Mesenchymal stem cell (in vitro differentiated cells and primary cell): ENCODE measurements around the gene PARD3.

Experiments used
- DNase-seq: peaks from one replicate; pipeline ENCODE4 v3.0.0-alpha.2; 2013
- H2AFZ ChIP-seq: one replicate; pipeline ENCODE4 v1.6.1; 2013; ENCODE audit warnings: low read depth, mild to moderate bottlenecking, control low read depth, inconsistent platforms, low read length, moderate library complexity
- H2AK5ac ChIP-seq: 2 replicates; pipeline ENCODE4 v1.6.1; 2013; ENCODE audit warnings: low read length, moderate library complexity, mild to moderate bottlenecking, inconsistent platforms; ENCODE audit not compliant: severe bottlenecking
- H2BK120ac ChIP-seq: one replicate; pipeline ENCODE4 v1.6.1; 2013; ENCODE audit warnings: low read depth, mild to moderate bottlenecking, inconsistent platforms, low read length, moderate library complexity
- H2BK12ac ChIP-seq, 2 experiments: one replicate each; pipeline ENCODE4 v1.6.1; 2013; ENCODE audit warnings: inconsistent platforms in 2 of 2, low read length in 2 of 2, mild to moderate bottlenecking in 2 of 2, moderate library complexity in 2 of 2, control low read depth in 1 of 2
- H2BK15ac ChIP-seq: one replicate; pipeline ENCODE4 v1.6.1; 2013; ENCODE audit warnings: mild to moderate bottlenecking, low read depth, inconsistent platforms; ENCODE audit not compliant: poor library complexity, severe bottlenecking
- H2BK5ac ChIP-seq: 2 replicates; pipeline ENCODE4 v1.6.1; 2013; ENCODE audit warnings: low read depth, mild to moderate bottlenecking, low read length, control low read depth, inconsistent platforms; ENCODE audit not compliant: poor library complexity, severe bottlenecking
- H3K14ac ChIP-seq, 2 experiments: one replicate each; pipeline ENCODE4 v1.6.1; 2013; ENCODE audit warnings: inconsistent platforms in 2 of 2, low read length in 2 of 2, control low read depth in 1 of 2, mild to moderate bottlenecking in 1 of 2, moderate library complexity in 1 of 2
- H3K18ac ChIP-seq, 2 experiments: one replicate each; pipeline ENCODE4 v1.6.1; 2013; ENCODE audit warnings: inconsistent platforms in 2 of 2, low read length in 2 of 2, control low read depth in 1 of 2, low read depth in 1 of 2, mild to moderate bottlenecking in 1 of 2
- H3K23ac ChIP-seq, 2 experiments: one replicate each; pipeline ENCODE4 v1.6.1; 2013; ENCODE audit warnings: inconsistent platforms in 2 of 2, low read length in 2 of 2, mild to moderate bottlenecking in 2 of 2, moderate library complexity in 2 of 2, control low read depth in 1 of 2
- H3K27ac ChIP-seq: 2 replicates; pipeline ENCODE4 v1.5.1; 2013; ENCODE audit warnings: mild to moderate bottlenecking, moderate library complexity, low read length, control low read depth, inconsistent platforms; ENCODE audit not compliant: poor library complexity, severe bottlenecking
- H3K27me3 ChIP-seq, 2 experiments: 2 replicates each; pipeline versions ENCODE4 v1.6.1 to v1.7.0; 2013; ENCODE audit warnings: low read length in 2 of 2, mild to moderate bottlenecking in 2 of 2, moderate library complexity in 2 of 2, control low read depth in 1 of 2, inconsistent platforms in 1 of 2; ENCODE audit not compliant: control insufficient read depth in 1 of 2, insufficient read depth in 1 of 2
- H3K36me3 ChIP-seq, 2 experiments: 2 replicates each; pipeline versions ENCODE4 v1.6.1 to v1.7.0; 2013; ENCODE audit warnings: low read length in 2 of 2, control low read depth in 1 of 2, inconsistent platforms in 1 of 2, low read depth in 1 of 2, mild to moderate bottlenecking in 1 of 2; ENCODE audit not compliant: insufficient read depth in 2 of 2, control insufficient read depth in 1 of 2
- H3K4ac ChIP-seq, 2 experiments: one replicate each; pipeline ENCODE4 v1.6.1; 2013; ENCODE audit warnings: inconsistent platforms in 2 of 2, low read length in 2 of 2, mild to moderate bottlenecking in 2 of 2, moderate library complexity in 2 of 2, control low read depth in 1 of 2, low read depth in 1 of 2
- H3K4me1 ChIP-seq: 2 replicates; pipeline ENCODE4 v1.6.1; 2013; ENCODE audit warnings: low read depth, low read length, control low read depth; ENCODE audit not compliant: control insufficient read depth, insufficient read depth
- H3K4me2 ChIP-seq: 2 replicates; pipeline ENCODE4 v1.6.1; 2013; ENCODE audit warnings: low read length, mild to moderate bottlenecking, inconsistent platforms; ENCODE audit not compliant: poor library complexity, severe bottlenecking
- H3K4me3 ChIP-seq, 2 experiments: 2 replicates each; pipeline versions ENCODE4 v1.5.1 to v1.7.0; 2013; ENCODE audit warnings: low read length in 2 of 2, mild to moderate bottlenecking in 2 of 2, control low read depth in 1 of 2, low read depth in 1 of 2; ENCODE audit not compliant: insufficient read depth in 1 of 2
- H3K79me1 ChIP-seq: replicated peaks from 2 replicates; pipeline ENCODE4 v1.6.1; 2013; ENCODE audit warnings: mild to moderate bottlenecking, control low read depth, low read length, inconsistent platforms; ENCODE audit not compliant: poor library complexity, severe bottlenecking
- H3K9ac ChIP-seq: 2 replicates; pipeline ENCODE4 v1.7.0; 2013; ENCODE audit warnings: mild to moderate bottlenecking, low read length, moderate library complexity
- H3K9me3 ChIP-seq: 2 replicates; pipeline ENCODE4 v1.7.0; 2013; ENCODE audit warnings: mild to moderate bottlenecking, low read length; ENCODE audit not compliant: control insufficient read depth
- H4K8ac ChIP-seq: one replicate; pipeline ENCODE4 v1.6.1; 2013; ENCODE audit warnings: inconsistent platforms, mild to moderate bottlenecking, low read length, moderate library complexity
- H4K91ac ChIP-seq: one replicate; pipeline ENCODE4 v1.6.1; 2013; ENCODE audit warnings: mild to moderate bottlenecking, low read length, inconsistent platforms
- WGBS: methylation state at CpG from one replicate; pipeline ENCODE4 v1.1.7; 2013; ENCODE audit warnings: mixed read lengths; 5-methylcytosine and 5-hydroxymethylcytosine counted together

The PARD3 gene

GRCh38 chr10:34540492-34540891 lies 274.6 kb downstream of the PARD3 start:
- Histone ChIP-seq H2BK15ac (no peak overlapping the region), H4K8ac (no peak overlapping the region), H3K14ac (no peak overlapping the region), H3K9ac (no peak overlapping the region), H3K23ac (no peak overlapping the region), H2AK5ac (no peak overlapping the region), H2BK120ac (no peak overlapping the region), H3K27ac (no peak overlapping the region), H2BK5ac (no peak overlapping the region), H3K4ac (no peak overlapping the region), H2BK12ac (no peak overlapping the region), H3K4me3 (no peak overlapping the region), H3K9me3 (no peaks in the 10 kb centered on the region), H3K36me3 (peaks cover 0 to 3% of the 10 kb centered on the region in 2 experiments), H3K27me3 (no peaks in the 10 kb centered on the region), H3K79me1 (peaks cover 29% of the 10 kb centered on the region), H3K4me2 (no peak overlapping the region), H3K18ac (no peak overlapping the region), H4K91ac (no peak overlapping the region), H2AFZ (no peak overlapping the region), H3K4me1 (peaks cover 5% of the 10 kb centered on the region)
- DNase-seq = no peak
- WGBS = 98% methylated on average over 5 of the region's 7 CpGs

- Histone ChIP-seq H2BK120ac (no peak overlapping the region), H3K14ac (no peak overlapping the region), H3K4ac (peak overlapping the region in 1 of 2 experiments; percentile 53), H2AFZ (no peak overlapping the region), H3K27me3 (no peaks in the 10 kb centered on the region), H3K4me1 (peaks cover 7% of the 10 kb centered on the region), H3K79me1 (peaks cover 25% of the 10 kb centered on the region), H2BK5ac (no peak overlapping the region), H2AK5ac (no peak overlapping the region), H3K9ac (peak overlapping the region; percentile 87), H4K8ac (peak overlapping the region; percentile 48), H4K91ac (peak overlapping the region; percentile 41), H3K27ac (no peak overlapping the region), H3K36me3 (peaks cover 0 to 3% of the 10 kb centered on the region in 2 experiments), H3K4me2 (no peak overlapping the region), H2BK15ac (peak overlapping the region; percentile 33), H3K23ac (peak overlapping the region in 1 of 2 experiments; percentile 3), H3K9me3 (no peaks in the 10 kb centered on the region), H3K4me3 (peak overlapping the region in 1 of 2 experiments; percentile 74), H3K18ac (peak overlapping the region; percentile 13 to 28), H2BK12ac (no peak overlapping the region)
- 79% methylated on average over 10 of the region's 13 CpGs for WGBS
- peak; percentile 56 for DNase-seq
These were observed 275.4 kb downstream of the PARD3 start for GRCh38 chr10:34539533-34540315.

GRCh38 chr10:34538281-34538829 lies 276.7 kb downstream of the PARD3 start:
- WGBS = 60% methylated on average over 9 of the region's 10 CpGs
- no peak overlapping the region for H2BK120ac ChIP-seq

GRCh38 chr10:34537629-34538231 lies 277.4 kb downstream of the PARD3 start:
- Histone ChIP-seq H4K8ac (no peak overlapping the region), H2BK15ac (no peak overlapping the region), H3K4me1 (peaks cover 10% of the 10 kb centered on the region), H3K79me1 (peaks cover 24% of the 10 kb centered on the region), H3K36me3 (peaks cover 0 to 3% of the 10 kb centered on the region in 2 experiments), H2BK120ac (no peak overlapping the region), H3K18ac (no peak overlapping the region), H3K4ac (no peak overlapping the region), H3K9me3 (no peaks in the 10 kb centered on the region), H3K4me3 (peak overlapping the region in 1 of 2 experiments; percentile 74), H4K91ac (no peak overlapping the region), H3K9ac (peak overlapping the region; percentile 87), H3K23ac (no peak overlapping the region), H3K27me3 (no peaks in the 10 kb centered on the region), H2BK5ac (no peak overlapping the region), H3K14ac (no peak overlapping the region), H2BK12ac (no peak overlapping the region), H2AFZ (no peak overlapping the region), H2AK5ac (no peak overlapping the region), H3K4me2 (no peak overlapping the region), H3K27ac (no peak overlapping the region)
- DNase-seq = peak; percentile 47
- 71% methylated on average over 4 of the region's 6 CpGs for WGBS

More at GRCh38 chr10:34538281-34538829, 276.7 kb downstream of the PARD3 start:
- Histone ChIP-seq H4K91ac (no peak overlapping the region), H2BK12ac (peak overlapping the region in 1 of 2 experiments; percentile 71), H4K8ac (peak overlapping the region; percentile 66), H3K9me3 (no peaks in the 10 kb centered on the region), H2BK5ac (no peak overlapping the region), H3K4ac (peak overlapping the region in 1 of 2 experiments; percentile 63), H2AFZ (no peak overlapping the region), H3K36me3 (peaks cover 0 to 3% of the 10 kb centered on the region in 2 experiments), H3K9ac (peak overlapping the region; percentile 87), H3K4me2 (peak overlapping the region; percentile 38), H3K79me1 (peaks cover 25% of the 10 kb centered on the region), H3K27ac (peak overlapping the region; percentile 15), H3K14ac (no peak overlapping the region), H3K4me3 (peak overlapping the region in 1 of 2 experiments; percentile 74), H3K18ac (peak overlapping the region in 1 of 2 experiments; percentile 34), H2AK5ac (no peak overlapping the region), H3K27me3 (no peaks in the 10 kb centered on the region), H3K23ac (no peak overlapping the region), H3K4me1 (peaks cover 10% of the 10 kb centered on the region), H2BK15ac (no peak overlapping the region)
- peak; percentile 33 for DNase-seq
